ENCODE results near the gene PAN3.
"Not testable (repeated sequence)": the region's sequence is repeated elsewhere in the genome, so short reads cannot be mapped to it uniquely, and the experiment has no call there.

Gene PAN3, protein sequence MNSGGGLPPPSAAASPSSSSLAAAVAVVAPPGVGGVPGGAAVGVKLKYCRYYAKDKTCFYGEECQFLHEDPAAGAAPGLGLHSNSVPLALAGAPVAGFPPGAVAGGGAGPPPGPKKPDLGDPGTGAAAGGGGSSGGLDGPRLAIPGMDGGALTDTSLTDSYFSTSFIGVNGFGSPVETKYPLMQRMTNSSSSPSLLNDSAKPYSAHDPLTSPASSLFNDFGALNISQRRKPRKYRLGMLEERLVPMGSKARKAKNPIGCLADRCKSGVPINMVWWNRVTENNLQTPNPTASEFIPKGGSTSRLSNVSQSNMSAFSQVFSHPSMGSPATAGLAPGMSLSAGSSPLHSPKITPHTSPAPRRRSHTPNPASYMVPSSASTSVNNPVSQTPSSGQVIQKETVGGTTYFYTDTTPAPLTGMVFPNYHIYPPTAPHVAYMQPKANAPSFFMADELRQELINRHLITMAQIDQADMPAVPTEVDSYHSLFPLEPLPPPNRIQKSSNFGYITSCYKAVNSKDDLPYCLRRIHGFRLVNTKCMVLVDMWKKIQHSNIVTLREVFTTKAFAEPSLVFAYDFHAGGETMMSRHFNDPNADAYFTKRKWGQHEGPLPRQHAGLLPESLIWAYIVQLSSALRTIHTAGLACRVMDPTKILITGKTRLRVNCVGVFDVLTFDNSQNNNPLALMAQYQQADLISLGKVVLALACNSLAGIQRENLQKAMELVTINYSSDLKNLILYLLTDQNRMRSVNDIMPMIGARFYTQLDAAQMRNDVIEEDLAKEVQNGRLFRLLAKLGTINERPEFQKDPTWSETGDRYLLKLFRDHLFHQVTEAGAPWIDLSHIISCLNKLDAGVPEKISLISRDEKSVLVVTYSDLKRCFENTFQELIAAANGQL

DNA sequence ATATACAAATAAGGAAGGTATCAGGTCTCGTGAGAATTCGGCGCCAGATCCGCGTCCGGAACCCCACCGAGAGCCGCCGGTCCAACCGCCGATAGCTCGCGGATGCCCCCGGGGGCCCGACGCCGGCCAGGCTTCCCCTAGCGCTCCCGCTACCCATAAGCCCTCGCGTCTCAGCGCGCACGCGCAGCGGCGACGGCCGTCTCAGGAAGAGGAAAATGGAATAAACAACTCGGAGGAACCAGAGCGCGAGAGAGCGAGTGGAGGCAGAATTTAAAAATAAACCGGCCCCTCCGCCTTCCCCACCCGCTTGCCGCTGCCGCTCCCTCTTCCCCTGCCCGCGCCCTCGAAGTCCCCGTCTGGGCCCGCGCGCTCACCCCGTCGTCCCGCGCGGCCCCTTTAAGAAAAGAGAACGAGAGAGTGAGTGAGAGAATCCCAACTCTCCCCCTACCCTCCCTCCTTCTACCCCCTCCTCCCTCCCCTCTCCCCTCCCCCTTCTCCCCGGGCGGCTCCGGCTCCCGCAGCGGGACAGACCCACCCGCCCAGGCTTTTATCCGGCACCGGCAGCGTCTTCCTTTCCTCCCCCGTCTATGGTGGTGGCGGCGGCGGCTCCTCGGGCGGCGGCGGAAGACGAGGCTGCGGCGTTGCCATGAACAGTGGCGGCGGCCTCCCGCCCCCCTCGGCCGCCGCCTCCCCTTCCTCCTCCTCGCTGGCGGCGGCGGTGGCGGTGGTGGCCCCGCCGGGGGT is at the start of gene PAN3:
Gene PAN3 (plus strand): TSS at position 534 of the 744 bp plus-strand sequence. CDS start 113 bp downstream, at position 647.
- DNase-seq, result peak; percentile 94

DNA sequence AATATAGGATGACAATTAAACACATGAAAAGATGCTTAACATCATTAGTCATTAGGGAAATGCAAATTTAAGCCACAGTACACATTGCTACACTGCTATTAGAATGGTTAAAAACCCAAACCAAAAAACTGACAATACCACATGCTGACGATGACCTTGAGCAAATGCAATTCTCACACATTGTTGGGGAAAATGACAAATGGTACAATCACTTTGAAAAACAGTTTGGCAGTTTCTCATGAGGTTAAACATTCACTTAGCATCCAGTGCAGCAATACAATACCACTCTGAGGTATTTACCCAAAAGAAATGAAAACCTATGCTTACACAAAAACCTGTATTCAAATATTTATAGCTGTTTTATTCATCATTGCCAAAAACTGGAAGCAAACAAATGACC is 49.3 kb upstream of the PAN3 start:
- no peak for DNase-seq

DNA sequence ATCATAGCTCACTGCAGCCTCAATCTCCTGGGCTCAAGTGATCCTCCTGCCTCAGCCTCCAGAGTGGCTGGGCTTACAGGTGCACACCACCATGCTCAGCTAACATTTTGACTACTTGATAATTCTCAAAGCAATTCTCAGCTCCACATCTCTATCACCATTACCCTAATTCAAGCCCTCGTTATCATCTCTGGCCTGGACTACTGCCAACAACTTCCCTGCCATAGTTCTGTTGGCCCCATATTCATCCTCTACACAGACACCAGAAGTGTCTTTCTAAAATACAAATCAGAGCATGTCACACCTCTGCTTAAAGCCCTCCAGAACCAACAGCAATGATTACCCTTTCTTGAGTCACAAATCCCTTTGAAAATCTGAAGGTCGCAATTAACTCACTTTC is 45.9 kb upstream of the PAN3 start:
- DNase-seq, result no peak

DNA sequence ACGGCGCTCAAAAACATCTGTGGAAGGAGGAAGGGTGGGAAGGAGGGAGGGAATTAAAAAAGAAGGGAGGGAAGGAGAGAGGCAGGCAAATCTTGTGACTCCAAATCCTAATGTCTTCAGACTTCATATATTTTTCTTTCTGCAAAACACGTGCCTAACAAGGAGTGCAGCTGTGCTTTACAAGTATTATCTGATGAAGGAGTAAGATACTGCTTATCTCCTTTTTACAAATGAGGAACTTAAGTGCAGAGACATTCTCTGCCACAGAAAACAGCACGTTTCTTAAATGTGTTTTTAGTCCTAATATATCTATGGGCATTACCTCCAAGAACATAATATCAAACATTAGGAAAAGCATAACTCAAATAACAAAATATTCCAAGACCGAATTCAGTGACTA is 44.5 kb upstream of the PAN3 start:
- no peak for DNase-seq

DNA sequence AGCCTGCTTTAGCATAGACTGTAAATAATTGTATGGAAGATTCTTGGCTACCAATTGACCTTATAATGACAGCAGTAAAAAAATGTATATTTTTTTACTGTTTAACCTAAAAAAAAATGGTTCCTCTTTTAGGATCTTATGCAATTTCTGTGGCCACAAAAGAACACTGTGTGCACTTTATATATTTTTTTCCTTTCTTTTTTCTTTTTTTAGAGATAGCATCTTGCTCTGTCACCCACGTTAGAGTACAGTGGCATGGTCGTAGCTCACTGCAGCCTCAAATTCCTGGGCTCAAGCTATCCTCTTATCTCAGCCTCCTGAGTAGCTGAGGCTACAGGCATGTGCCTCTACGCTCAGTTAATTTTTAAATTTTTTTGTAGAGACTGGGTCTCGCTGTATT is 44.0 kb upstream of the PAN3 start:
- no peak for DNase-seq

DNA sequence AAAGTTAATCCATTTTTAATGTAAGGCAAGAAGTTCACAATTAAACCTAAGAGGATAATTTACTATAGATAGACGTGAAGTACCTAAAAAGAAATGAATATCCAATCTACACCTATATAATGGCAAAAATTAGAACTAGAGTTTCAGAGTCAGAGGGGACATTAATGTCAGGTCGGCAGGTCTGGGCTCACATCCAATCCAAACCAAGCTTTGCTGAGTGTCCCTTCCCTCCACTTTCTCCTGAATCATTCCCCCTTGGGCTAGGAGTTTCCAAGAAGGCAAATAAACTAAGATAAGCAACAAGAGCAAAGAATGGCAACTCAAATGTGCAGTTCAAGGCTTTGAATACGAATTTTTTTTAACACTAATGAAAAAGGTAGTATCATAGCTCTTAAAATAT is 40.8 kb upstream of the PAN3 start:
- DNase-seq, result no peak

DNA sequence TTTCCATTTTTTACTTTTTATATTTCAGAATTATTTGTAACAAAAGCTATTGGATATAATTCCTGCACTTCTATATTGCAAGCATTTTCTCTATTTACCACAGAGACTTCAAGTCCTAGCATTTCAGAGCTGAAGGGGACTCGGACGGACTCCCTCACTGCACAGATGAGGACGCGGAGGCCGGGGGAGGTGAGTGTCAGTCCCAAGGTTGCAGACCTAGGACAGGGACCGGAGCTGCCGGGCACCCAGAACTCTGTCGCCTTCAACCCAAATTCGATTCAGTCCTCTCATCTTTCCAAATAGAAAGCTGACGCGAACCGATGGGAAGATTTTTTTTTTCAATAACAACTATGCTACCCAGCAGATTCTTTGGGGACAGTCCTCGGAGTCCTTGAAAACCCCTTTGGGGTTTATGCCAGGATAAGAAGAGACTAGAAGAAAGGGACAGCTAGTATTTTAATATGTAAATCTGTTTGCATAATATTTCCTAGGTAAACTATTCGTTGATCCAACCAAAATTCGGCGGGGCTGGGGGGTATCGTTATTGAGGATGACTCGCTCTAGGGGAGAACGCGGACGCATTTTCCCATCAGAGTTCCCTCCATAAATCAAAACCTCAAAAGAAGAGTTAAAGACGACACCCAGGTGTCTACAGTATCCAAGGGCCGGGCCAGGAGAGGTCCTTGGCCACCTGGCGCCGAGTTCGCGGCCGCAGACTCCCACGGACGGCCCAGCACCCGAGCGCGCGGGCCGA is 38.8 kb upstream of the PAN3 start:
- no peak for DNase-seq

DNA sequence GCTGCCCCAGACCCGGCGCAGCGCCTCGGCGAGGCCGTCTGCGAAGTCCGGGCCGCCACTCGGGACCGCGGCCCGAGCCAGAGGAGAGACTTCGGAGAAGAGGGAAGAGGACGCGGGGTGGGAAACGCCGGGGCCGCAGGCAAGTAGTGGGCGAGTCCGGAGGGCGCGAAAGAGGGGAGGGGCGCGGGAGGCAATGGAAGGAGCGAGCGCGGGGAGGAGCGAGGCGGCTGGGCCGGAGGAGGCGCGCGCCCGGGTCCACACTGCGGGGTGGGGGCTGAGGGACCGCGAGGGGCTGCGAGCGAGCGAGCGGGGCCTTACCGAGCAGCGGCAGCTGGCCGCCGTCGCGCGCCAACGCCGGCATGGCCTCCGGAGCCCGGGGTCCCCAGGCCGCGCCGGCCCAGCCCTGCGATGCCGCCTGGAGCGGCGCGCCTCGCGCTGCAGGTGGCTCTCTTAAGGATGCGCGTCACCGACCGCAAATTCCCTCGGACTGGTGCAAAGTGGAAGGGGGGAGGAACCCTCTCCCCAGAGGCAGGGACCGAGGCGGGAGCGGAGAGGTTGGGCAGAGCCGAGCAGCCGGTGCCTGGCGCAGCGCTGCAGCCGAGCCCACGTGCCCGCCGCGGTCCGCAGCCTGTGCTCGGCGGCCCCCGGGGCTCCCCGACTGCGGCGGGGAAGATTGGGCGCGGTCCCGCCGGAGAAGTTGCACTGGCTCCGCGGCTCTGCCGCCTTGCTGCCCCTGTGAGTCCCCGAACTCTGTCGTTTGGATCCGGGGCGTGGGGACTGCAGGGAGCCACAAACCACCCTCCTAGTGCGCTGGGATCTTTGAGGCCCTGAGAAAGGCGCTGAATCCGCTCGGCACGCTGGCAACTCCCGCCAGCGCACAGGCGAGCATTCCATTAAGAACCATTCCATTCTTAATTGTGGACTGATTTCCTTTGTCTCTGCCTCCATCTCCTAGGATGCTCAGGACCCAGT is 37.9 kb upstream of the PAN3 start, which contains the start of gene FLT3:
Gene FLT3 (minus strand): TSS at position 427 of the 972 bp plus-strand sequence. CDS start 66 bp downstream, at position 361.
- peak; percentile 77 for DNase-seq

DNA sequence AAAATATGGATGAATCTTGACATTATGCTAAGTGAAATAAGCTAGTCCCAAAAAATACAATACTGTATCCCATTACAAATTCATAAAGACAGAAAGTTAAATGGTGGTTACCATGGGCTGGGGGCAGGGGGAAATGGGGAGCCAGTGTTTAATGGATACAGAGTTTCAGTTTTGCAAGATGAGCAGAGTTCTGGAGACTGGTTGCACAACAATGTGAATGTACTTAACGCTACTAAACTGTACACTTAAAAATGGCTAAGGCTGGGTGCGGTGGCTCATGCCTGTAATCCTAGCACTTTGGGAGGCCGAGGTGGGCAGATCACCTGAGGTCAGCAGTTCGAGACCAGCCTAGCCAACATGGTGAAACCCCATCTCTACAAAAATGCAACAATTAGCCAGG is 36.5 kb upstream of the PAN3 start:
- DNase-seq, result not testable (repeated sequence)

DNA sequence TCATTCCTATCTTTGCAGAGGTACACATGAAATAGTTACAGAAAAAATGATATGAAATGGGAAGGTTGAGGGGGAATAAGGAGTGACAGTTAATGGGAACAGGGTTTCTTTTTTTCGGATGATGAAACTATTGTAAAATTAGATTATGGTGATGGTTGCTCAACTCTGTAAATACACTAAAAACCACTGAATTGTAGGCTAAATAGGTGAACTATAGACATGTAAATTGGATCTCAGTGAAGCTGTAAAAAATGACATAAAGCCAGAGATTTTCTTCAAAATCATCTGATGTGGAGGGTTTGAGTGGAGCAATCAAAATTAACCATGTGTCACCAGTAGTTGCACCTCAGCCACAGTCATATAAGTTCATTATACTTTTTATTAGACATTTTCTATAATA is 31.4 kb upstream of the PAN3 start:
- no peak for DNase-seq

DNA sequence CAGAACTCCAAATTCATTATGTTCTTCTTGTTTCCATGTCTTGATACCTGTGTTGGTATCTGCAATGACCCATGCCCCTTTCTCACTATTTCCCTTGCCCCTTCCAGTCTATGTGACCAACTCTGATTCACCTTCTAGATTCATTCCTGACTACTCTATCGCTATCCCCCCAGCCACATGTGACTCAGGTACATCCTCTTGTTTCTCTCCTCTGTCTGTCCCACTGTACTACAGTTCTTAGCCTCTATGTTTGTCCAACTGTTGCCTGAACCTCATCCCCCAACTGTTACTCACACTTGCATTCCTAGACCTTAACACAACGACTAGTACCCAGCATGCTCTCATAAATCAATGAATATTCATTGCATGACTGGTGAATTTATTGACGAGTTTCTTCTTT is 27.9 kb upstream of the PAN3 start:
- DNase-seq, result no peak

DNA sequence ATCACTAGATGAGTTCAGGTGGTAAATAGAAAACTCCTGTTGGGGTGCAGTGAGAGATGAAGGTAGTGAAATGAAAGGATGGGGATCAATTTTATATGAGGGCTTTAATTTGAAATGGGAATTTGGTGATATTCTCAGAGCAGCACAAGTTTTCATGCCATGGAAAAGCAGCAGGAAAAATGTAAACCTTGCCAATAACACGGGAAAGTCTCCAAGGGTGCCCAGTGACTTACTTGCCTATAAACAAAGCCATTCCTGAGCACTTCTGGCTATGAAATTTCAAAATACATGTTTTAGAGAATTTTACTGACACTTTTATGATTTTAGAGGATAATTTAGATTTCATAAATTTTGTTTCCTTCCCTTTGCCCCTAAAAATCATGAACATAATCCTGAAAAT is 21.6 kb upstream of the PAN3 start:
- no peak for DNase-seq

DNA sequence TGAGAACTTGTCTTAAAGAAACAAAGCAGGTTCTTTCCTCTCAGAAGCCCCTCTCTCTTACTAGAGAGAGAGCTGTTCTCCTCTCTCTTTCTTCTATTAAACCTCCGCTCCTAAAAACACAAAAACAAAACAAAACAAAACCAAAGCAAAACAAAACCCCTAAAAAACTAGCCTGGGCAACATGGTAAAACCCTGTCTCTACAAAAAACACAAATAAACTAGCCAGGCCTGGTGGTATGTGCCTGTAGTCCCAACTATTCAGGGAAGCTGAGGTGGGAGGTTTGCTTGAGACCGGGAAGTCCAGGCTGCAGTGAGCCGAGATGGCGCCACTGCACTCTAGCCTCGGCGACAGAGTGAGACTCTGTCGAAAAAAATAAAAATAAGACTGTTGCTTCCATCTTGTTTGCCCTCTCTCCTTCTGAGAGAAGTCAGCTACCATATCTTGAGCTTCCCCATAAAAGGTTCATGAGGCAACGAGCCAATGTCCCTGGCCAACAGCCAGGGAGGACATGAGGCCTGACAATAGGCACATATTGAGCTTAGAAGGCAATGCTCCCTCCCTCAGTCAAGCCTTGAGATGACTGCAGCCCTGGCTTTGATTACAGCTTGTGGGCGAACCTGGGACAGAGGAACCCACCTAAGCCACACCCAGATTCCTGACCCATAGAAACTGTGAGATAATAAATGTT is 20.5 kb upstream of the PAN3 start:
- DNase-seq, result no peak

DNA sequence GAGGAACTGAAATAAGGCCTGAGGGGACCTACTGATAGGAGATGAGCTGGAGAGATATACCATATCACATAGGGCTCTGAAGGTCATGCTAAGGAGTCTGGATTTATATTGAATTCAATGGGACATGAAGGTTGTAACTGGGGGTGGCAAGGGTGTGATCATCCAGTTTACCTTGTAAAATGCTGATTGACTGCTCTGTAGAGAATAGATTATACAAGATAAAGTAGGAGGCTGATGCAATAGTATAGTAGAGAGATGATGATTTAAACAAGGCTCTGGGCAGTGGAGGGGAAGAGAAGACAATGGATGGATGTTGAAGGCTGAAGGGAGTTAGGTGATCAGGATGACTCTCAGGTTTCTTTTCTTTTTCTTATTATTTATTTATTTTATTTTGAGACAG is 18.0 kb upstream of the PAN3 start:
- no peak for DNase-seq

DNA sequence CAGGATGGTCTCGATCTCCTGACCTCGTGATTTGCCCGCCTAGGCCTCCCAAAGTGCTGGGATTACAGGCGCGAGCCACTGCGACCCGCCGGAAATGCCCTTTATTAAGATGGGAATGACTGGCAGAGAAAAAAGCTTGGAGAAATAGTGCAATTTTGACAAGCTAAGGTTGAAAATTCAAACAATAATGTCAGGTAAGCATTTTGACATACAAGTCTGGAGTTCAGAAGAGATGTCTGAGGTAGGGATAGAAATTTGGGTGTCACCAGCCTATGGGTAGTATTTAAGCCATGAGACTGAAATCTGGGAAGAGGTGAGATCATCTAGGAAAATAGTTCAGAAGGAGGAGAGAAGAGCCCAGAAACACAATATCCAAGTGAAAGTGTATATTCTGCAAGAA is 17.1 kb upstream of the PAN3 start:
- no peak for DNase-seq

DNA sequence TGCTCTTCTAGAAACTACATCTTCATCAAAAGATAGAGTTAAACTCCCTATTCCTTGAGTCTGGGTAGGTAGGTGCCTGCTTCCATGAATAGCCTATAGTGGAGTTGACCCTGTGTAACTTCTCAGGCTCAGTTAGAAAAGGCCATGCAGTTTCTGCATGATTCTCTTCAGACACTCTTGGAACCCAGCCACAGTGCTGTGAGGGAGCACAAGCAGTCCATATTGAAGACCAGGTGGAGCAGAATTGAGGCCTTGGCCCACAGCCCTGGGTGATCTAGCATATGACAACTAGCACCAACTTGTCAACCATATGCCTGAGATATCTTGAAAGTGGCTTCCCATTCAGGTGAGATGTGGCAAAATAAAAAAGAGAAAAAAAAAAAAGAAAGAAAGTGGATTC is 10.3 kb upstream of the PAN3 start:
- no peak for DNase-seq

DNA sequence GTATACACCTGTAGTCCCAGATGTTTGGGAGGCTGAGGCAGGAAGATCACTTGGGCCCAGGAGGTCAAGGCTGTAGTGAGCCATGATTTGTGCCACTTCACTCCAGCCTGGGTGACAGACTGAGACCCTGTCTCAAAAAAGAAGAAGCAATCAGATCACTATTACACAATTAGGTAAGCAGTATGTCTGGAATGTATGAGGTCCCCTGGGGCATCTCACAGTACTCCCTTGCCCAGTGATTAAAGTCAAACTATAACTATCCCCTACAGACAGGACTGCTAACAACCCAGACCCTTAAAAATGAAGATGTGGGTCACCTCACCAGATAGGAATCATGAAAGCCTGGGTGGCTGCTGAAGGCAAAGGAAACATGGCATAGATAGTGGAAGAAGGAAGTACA is 9.4 kb upstream of the PAN3 start:
- DNase-seq, result peak; percentile 71

DNA sequence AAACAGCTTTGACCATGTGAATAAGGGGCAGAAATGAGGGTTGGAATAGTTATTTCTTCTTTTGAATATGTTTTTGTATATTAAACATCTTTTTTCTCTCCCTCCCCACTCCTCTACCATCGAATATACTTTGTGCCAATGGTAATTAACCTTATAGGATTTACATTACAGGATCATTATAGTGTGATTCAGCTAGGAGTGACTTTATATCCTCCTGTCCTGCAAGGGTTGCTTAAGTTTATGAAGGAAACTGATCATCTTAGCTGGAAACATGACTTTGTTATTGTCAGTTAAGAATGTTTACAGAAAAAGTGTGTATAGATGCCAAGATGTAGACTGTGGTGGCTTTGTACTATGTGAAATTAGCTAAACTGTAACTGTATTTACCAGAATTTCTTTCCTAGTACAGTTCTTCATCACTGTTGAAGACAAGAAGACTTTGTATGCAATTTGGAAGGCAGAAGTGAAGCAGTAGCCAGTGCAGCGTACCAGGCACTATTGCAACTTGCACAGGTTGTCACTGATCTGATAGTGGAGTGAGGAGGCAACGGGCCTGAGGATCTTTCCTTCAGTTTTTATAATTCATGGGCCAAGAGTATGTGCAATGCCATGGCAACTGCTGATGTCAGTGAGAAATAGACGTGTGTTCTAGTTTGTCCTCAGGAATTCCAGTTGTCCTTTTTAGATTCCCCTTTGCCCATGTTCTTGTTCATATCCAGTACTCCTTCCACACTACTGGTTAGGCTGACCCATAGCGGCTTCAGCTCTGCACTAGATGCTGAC is 8.2 kb upstream of the PAN3 start:
- no peak for DNase-seq

DNA sequence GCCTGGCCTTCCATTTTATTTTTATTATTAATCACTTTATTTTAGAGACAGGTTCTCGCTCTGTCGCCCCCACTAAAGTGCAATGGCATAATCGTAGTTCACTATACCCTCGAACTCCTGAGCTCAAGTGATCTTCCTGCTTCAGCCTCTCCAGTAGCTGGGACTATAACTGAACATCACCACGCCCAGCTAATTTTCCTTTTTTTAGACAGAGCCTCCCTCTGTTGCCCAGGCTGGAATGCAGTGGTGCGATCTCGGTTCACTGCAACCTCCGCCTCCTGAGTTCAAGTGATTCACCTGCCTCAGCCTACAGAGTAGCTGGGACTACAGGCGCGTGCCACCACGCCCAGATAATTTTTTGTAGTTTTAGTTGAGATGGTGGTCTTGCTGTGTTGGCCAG is 6.7 kb upstream of the PAN3 start:
- no peak for DNase-seq

DNA sequence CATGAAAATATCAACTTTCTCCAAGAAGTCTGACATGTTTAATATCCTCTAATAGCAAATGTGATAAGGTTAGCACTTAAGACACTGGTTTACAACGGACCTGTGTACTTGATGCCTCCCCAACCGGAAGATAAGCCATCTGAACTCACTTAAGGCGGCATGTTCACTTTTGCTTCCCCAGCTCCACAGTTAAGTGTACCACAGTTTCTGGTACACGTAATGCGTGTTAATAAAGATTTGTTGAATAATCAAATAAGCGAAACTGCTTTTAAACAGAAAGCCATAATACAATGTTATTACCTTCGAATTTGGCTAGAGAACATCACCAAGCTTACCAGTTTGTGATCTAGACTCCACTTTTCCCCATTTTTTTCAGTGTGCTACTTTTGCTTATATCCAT is 1.4 kb upstream of the PAN3 start:
- DNase-seq, result no peak

Measured in islet precursor cell (in vitro differentiated cells).